GM21825 (cell line): ENCODE measurements around the gene A1CF.

Experiments used
- ATAC-seq: cut with Tn5 transposase; IDR thresholded peaks from one replicate; pipeline ENCODE4 v1.9.1; 2021; ENCODE audit warnings: mild to moderate bottlenecking, moderate library complexity; ENCODE audit not compliant: unreplicated experiment

A1CF gene

GRCh38 chr10:50866317-50866716 is 19.1 kb downstream of the A1CF start:
- no peak for ATAC-seq

- no peak for ATAC-seq
Measured at GRCh38 chr10:50862719-50863118, 22.7 kb downstream of the A1CF start.

- no peak for ATAC-seq
Measured at GRCh38 chr10:50861370-50861769, 24.1 kb downstream of the A1CF start.

GRCh38 chr10:50857579-50857978 is 27.8 kb downstream of the A1CF start:
- no peak for ATAC-seq

GRCh38 chr10:50855461-50855860 is 30.0 kb downstream of the A1CF start:
- ATAC-seq: no peak

GRCh38 chr10:50855015-50855414 is 30.4 kb downstream of the A1CF start:
- no peak for ATAC-seq

GRCh38 chr10:50853557-50853956 is 31.9 kb downstream of the A1CF start:
- no peak for ATAC-seq

- no peak for ATAC-seq
Measured at GRCh38 chr10:50851884-50852671, 33.3 kb downstream of the A1CF start.

- ATAC-seq: no peak
Measured at GRCh38 chr10:50850578-50851230, 34.7 kb downstream of the A1CF start.

- ATAC-seq: no peak
Measured at GRCh38 chr10:50846753-50847152, 38.7 kb downstream of the A1CF start.

- no peak for ATAC-seq
Measured at GRCh38 chr10:50837095-50837494, 48.3 kb downstream of the A1CF start.

- ATAC-seq: no peak
Measured at GRCh38 chr10:50832171-50832751, 53.2 kb downstream of the A1CF start.

GRCh38 chr10:50830066-50830465 is 55.4 kb downstream of the A1CF start:
- no peak for ATAC-seq

- ATAC-seq: no peak
Measured at GRCh38 chr10:50824782-50825181, 60.6 kb downstream of the A1CF start.

- ATAC-seq: no peak
Measured at GRCh38 chr10:50823789-50824188, 61.6 kb downstream of the A1CF start.

- ATAC-seq: no peak
Measured at GRCh38 chr10:50809596-50809995, 75.8 kb downstream of the A1CF start.

- ATAC-seq: no peak
Measured at GRCh38 chr10:50807851-50808776, 77.3 kb downstream of the A1CF start.

GRCh38 chr10:50805981-50806622 is 79.3 kb downstream of the A1CF start:
- no peak for ATAC-seq

GRCh38 chr10:50799595-50799994 is 85.8 kb downstream of the A1CF start:
- no peak for ATAC-seq

GRCh38 chr10:50798297-50798696 is 87.1 kb downstream of the A1CF start:
- ATAC-seq: no peak

GRCh38 chr10:50796693-50797092 is 88.7 kb downstream of the A1CF start:
- no peak for ATAC-seq
